ENCODE data around the gene VAX1.

DNA sequence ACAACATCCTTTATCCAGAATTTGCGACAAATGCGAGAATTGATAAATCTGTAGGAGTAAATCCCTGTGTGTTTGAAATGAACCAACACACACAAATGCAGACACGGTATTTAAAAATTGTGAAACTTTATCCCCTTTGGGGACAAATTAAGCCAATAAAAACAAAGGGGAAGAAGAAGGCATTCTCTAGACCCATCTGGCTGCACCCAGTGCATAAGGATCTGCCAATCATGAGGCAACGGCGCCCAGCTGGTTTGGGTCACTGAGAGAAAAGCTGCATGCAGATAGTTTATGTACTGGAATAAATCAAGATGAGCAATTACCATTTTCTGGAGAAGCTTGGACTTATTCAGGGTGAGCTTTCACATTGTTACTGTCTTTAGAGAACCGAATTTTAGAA is 45.7 kb downstream of the VAX1 start:
- TF ChIP-seq ZFX (CRISPR knock-in tag; IDR thresholded peaks at IDR 0.05) (no peak), ZNF512 (tag; IDR thresholded peaks at IDR 0.05) (no peak), POLR2AphosphoS5 (IDR thresholded peaks at IDR 0.05; ENCODE audit: control insufficient read depth, insufficient read depth, low read depth, low read length) (no peak), NFYB (IDR thresholded peaks at IDR 0.05; ENCODE audit: extremely low read depth, insufficient read length) (no peak), POLR2G (IDR thresholded peaks at IDR 0.05; ENCODE audit: low read depth, low read length) (no peak), NCOA2 (IDR thresholded peaks at IDR 0.05; ENCODE audit: partially characterized antibody in 2 of 2) (no peak), POLR2A (conservative IDR thresholded peaks at IDR 0.05) (no peak)
- TF ChIP-seq, protein P1, sequence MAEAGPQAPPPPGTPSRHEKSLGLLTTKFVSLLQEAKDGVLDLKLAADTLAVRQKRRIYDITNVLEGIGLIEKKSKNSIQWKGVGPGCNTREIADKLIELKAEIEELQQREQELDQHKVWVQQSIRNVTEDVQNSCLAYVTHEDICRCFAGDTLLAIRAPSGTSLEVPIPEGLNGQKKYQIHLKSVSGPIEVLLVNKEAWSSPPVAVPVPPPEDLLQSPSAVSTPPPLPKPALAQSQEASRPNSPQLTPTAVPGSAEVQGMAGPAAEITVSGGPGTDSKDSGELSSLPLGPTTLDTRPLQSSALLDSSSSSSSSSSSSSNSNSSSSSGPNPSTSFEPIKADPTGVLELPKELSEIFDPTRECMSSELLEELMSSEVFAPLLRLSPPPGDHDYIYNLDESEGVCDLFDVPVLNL (CRISPR knock-in tag; IDR thresholded peaks at IDR 0.05; ENCODE audit: low read depth), result no peak
- TF ChIP-seq, protein P2, sequence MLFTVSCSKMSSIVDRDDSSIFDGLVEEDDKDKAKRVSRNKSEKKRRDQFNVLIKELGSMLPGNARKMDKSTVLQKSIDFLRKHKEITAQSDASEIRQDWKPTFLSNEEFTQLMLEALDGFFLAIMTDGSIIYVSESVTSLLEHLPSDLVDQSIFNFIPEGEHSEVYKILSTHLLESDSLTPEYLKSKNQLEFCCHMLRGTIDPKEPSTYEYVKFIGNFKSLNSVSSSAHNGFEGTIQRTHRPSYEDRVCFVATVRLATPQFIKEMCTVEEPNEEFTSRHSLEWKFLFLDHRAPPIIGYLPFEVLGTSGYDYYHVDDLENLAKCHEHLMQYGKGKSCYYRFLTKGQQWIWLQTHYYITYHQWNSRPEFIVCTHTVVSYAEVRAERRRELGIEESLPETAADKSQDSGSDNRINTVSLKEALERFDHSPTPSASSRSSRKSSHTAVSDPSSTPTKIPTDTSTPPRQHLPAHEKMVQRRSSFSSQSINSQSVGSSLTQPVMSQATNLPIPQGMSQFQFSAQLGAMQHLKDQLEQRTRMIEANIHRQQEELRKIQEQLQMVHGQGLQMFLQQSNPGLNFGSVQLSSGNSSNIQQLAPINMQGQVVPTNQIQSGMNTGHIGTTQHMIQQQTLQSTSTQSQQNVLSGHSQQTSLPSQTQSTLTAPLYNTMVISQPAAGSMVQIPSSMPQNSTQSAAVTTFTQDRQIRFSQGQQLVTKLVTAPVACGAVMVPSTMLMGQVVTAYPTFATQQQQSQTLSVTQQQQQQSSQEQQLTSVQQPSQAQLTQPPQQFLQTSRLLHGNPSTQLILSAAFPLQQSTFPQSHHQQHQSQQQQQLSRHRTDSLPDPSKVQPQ (CRISPR knock-in tag; IDR thresholded peaks at IDR 0.05; ENCODE audit: borderline replicate concordance), result no peak

Measured in K562 (cell line).